Pancreas (tissue), 10 donors: ENCODE results near the gene B4GALT2. TPM values are rescaled to one million over a fixed set of nuclear protein-coding genes. Genes with fewer than 3 reads are reported as not detected.

ENCODE experiments used
- ATAC-seq, 4 donors: fragments of 200-7000 bp; cut with Tn5 transposase; one replicate each; pipeline versions ENCODE4 v1.8.0 to v1.9.1; 2020; ENCODE audit warnings: mild to moderate bottlenecking in 4 of 4, moderate library complexity in 4 of 4
- DNase-seq, 6 donors: peaks; one replicate each; pipeline ENCODE4 v3.0.0-alpha.2; 2020
- FAIRE-seq: peaks from 2 replicates; lab custom pipeline; 2012; peaks lifted over from hg19 to GRCh38; lab: Jason Lieb, UNC
- H3K27ac ChIP-seq, 4 donors: fragments of 200-600 bp; sonication (generic); 1 replicate in 3 of 4; 2 replicates in 1 of 4; pipeline versions ENCODE4 v1.5.0 to v1.8.0; 2020
- H3K27me3 ChIP-seq, 4 donors: fragments of 200-600 bp; one replicate each; pipeline ENCODE4 v1.8.0; 2021
- H3K36me3 ChIP-seq, 3 donors: fragments of 200-600 bp; sonication (generic) in 1 of 3; one replicate each; pipeline versions ENCODE4 v1.5.0 to v1.8.0; 2020 to 2021
- H3K4me1 ChIP-seq, 3 donors: fragments of 200-600 bp; one replicate each; pipeline ENCODE4 v1.8.0; 2021
- H3K4me3 ChIP-seq, 4 donors: fragments of 200-600 bp; sonication (generic) in 2 of 4; one replicate each; pipeline versions ENCODE4 v1.5.0 to v1.8.0; 2020 to 2021
- H3K9me3 ChIP-seq, 4 donors: fragments of 200-600 bp; one replicate each; pipeline ENCODE4 v1.8.0; 2021
- WGBS, 2 donors: extraction: QIAGEN DNeasy Blood & Tissue Kit; methylation state at CpG; one replicate each; pipeline ENCODE4 v1.1.7; 2013; 5-methylcytosine and 5-hydroxymethylcytosine counted together
- intact Hi-C, 3 donors: fragments of 100-400 bp; cut with DNase I; formaldehyde crosslinking; loops; one replicate each; pipeline versions ENCODE4 v1.11.1 to v1.14.2; 2022
- polyA plus RNA-seq, 2 donors: library from polyadenylated mRNA; stranded (reverse); fragments of 200-250 nt; gene quantifications; one replicate each; pipeline ENCODE4 v1.2.3, GENCODE V29; 2013
- total RNA-seq, 6 donors: library from RNA; stranded (reverse); fragmentation: NEBNext Ultra II Directional in 4 of 6; extraction: Animal tissue kit (Norgen Biotek cat#: 25700) in 4 of 6; gene quantifications; one replicate each; pipeline versions ENCODE4 v1.2.1 to v1.2.4, GENCODE V29; 2021 to 2023
- TF ChIP-seq, protein P1 (sequence below), 4 donors: fragments of 200-600 bp; sonication (generic) in 3 of 4; IDR thresholded peaks; one replicate each; pipeline versions ENCODE4 v1.5.0 to v1.8.0; 2021; ENCODE audit warnings: antibody characterized with exemption in 4 of 4
- donor health status: healthy with polysubstance abuse.
- donor health status: DM: no; HTN: no; CAD: no; lungs with moderate emphysema.
- donor health status: DM: no; HTN: no; CAD: no.
- donor health status: control.
- donor health status: control.
- donor health status: Bipolar disorder and iron deficiency.
- donor health status: DM: yes; HTN: yes; CAD: no.
- donor health status: DM: no; HTN: no; CAD: no.
- donor health status: DM: no; HTN: no; CAD: no.
- donor health status: DM: yes; HTN: yes; CAD: no.

The B4GALT2 gene
- total and polyA plus RNA-seq, 8 donors, result 16.7 to 36.7 (median 27.6) TPM

DNA sequence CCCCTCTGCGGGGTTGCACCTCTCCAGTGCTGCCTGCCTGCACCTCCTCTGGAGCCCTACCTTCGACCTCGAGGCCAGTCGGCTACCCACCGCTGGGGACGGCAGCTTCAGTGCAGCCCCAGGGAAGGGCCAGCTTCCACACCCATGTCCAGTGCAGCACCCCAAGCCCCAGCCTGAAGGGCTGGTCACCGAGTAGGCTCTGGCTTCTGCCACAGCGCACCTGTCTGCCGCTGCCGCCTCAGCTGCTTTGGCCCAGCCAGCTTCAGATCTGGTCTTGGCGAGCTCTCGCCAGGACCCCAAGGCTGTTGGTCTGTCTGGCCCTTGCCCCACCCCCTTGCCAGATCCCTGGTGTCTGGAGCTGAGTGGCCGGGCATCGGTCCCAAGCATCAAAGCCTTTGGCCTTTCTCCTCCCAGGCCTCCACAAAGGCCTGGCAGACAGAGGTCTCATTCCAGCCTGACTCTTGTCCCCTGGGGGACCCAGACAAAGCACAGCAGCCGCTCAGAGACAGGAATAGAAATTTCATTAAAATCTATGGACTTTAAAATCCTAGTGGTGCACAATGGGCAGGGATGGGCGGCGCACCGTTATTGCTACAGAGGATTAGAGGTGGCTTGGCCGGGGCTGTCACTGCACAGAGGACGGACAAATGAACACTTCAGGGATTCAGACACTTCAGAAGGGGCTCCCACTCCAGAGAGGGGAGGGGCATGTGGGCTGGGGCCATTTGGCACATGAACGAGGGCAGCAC lies 17.1 kb downstream of the B4GALT2 start:
- FAIRE-seq, result no peak
- H3K27ac ChIP-seq, result no peak overlapping the region

DNA sequence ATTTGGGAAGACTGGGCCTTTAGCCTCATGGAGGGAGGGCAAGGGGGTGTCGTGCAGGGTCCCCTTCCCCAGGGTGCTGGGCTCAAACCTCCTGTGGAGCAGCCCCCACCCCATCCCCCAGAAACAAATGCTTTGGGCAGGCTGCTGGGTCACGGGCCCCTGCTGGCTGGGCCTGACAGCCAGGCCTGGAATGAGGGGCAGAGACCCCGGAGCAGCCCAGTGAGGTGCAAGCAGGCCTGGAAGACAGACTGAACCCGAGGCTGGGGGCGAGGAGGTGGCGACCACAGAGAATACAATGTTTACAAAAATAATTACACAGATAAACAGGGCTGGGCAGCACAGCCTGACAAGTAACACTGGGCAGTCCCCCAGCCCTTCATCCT lies 17.7 kb downstream of the B4GALT2 start:
- Histone ChIP-seq H3K27me3 (no peaks in the 10 kb centered on the region), H3K4me3 (no peak overlapping the region), H3K9me3 (no peaks in the 10 kb centered on the region), H3K36me3 (no peaks in the 10 kb centered on the region), H3K27ac (no peak overlapping the region), H3K4me1 (peaks cover 0 to 6% (median 0%) of the 10 kb centered on the region in 3 donors)
- 79 to 83% methylated on average over 6 of the region's 6 CpGs for WGBS, 2 donors
- intact Hi-C loops, result no loop called here
- no peak for FAIRE-seq
- TF ChIP-seq, protein P1, sequence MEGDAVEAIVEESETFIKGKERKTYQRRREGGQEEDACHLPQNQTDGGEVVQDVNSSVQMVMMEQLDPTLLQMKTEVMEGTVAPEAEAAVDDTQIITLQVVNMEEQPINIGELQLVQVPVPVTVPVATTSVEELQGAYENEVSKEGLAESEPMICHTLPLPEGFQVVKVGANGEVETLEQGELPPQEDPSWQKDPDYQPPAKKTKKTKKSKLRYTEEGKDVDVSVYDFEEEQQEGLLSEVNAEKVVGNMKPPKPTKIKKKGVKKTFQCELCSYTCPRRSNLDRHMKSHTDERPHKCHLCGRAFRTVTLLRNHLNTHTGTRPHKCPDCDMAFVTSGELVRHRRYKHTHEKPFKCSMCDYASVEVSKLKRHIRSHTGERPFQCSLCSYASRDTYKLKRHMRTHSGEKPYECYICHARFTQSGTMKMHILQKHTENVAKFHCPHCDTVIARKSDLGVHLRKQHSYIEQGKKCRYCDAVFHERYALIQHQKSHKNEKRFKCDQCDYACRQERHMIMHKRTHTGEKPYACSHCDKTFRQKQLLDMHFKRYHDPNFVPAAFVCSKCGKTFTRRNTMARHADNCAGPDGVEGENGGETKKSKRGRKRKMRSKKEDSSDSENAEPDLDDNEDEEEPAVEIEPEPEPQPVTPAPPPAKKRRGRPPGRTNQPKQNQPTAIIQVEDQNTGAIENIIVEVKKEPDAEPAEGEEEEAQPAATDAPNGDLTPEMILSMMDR (IDR thresholded peaks at IDR 0.05), result no peak
- ATAC-seq, result no peak
- DNase-seq, result peak in 1 of 6 donors; percentile 52

More for the DNA sequence above, 17.1 kb downstream of the B4GALT2 start:
- 84 to 88% methylated on average over 21 of the region's 21 CpGs for WGBS, 2 donors
- intact Hi-C loops, result no loop called here
- Histone ChIP-seq H3K4me3 (no peak overlapping the region), H3K27me3 (no peaks in the 10 kb centered on the region), H3K9me3 (no peaks in the 10 kb centered on the region), H3K36me3 (no peaks in the 10 kb centered on the region), H3K4me1 (peaks cover 0 to 6% (median 0%) of the 10 kb centered on the region in 3 donors)
- TF ChIP-seq, protein P1 (IDR thresholded peaks at IDR 0.05), result no peak
- ATAC-seq, result no peak
- DNase-seq, result peak in 1 of 6 donors; percentile 71

DNA sequence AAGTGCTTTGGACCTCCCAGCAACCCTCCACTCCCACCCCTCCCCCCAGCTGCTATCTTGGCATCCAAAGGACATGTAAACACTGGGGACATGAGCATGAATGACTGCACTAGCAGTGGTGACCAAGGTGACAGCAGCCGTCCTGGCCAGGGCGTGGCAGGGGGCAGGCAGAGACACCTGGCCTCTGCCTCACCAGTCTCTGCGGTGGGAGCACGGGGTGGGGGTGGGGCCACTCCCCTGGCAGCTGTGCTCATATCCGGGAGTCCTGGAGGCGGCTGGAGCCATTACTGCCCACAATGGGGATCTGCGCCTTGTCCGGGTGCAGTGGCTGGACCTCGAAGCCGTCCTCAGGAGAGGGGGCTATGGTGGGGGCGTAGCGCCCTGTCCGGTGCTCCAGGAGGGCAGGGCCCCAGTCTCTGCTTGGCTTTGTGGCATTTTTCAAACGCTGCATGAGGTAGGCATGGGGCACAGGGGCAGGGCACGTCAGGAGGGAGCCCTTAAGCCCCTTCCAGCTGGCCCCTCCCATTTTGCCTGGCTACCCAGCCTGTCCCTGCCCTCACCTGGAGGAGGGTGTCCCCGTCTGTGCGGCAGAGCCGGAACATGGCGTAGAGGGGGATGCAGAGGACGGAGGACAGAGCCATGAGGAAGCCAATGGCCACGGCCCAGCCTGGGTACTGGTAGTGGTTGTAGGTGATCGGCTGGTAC lies 18.4 kb downstream of the B4GALT2 start:
- TF ChIP-seq, protein P1 (IDR thresholded peaks at IDR 0.05), result no peak
- peaks cover 0 to 3% (median 0%) of the 10 kb centered on the region in 3 donors for H3K4me1 ChIP-seq
- H3K36me3 ChIP-seq, result no peaks in the 10 kb centered on the region
- H3K27ac ChIP-seq, result no peak overlapping the region
- intact Hi-C loops, result no loop called here
- 67 to 69% methylated on average over 22 of the region's 22 CpGs for WGBS, 2 donors
- FAIRE-seq (no peak), DNase-seq (peak in 1 of 6 donors; percentile 67), ATAC-seq (peak in 3 of 4 donors; percentile 29 to 70 (median 64))
- no peaks in the 10 kb centered on the region for H3K9me3 ChIP-seq
- H3K27me3 ChIP-seq, result no peaks in the 10 kb centered on the region
- H3K4me3 ChIP-seq, result no peak overlapping the region

DNA sequence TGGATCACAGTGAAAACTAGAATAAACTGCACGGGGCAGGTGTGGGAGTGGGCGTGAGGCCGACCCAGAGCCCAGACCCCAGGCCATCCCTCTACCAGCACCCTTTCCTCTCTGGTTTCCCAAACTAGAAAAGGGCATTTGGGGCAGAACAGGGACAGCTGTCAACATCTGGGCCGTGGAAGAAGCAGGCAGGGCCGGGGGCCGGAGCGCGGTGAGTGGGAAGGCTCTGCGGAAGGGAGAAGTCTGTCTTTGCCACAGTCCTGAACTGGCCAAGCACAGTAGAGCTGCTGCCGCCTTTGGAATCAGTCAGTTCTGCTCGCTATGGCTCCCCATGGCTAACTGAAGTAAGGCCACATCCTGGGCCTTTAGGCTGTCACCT lies 19.0 kb downstream of the B4GALT2 start:
- DNase-seq (peak in 1 of 6 donors; percentile 61), ATAC-seq (peak in 1 of 4 donors; percentile 3), FAIRE-seq (no peak)
- 81 to 87% methylated on average over 7 to 11 of the region's 11 CpGs for WGBS, 2 donors
- TF ChIP-seq, protein P1 (IDR thresholded peaks at IDR 0.05), result no peak
- Histone ChIP-seq H3K9me3 (no peaks in the 10 kb centered on the region), H3K36me3 (no peaks in the 10 kb centered on the region), H3K27ac (no peak overlapping the region), H3K4me3 (no peak overlapping the region), H3K27me3 (no peaks in the 10 kb centered on the region), H3K4me1 (no peaks in the 10 kb centered on the region)
- intact Hi-C loops, result no loop called here
